ENCODE measurements around the gene FBF1.

DNA sequence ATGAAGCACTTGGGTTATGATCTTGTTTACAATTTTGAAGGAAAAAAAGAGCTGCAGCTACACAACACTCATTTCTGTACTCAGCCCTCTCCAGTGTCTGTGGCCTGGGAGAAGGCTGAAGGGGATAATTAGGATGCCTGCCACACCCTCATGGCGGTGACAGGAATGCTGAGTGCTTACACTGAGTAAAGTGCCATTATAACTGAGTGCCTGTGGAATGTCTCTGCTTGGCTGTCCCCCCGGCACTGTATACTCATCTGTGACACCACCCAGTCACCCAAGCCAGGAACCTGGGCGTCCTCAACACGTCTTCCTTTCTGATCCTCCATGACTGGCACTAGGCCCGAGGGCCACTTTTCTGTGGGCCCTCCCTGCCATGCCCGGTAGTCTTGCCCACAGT, 32.6 kb downstream of the FBF1 start:
- TF ChIP-seq CTCF (IDR thresholded peaks at IDR 0.05; ENCODE audit: low read depth, low read length, poor library complexity, severe bottlenecking) = no peak
- TF ChIP-seq EZH2phosphoT487 (IDR thresholded peaks at IDR 0.05; ENCODE audit: borderline replicate concordance, low read length) = no peak
